A549 (cell line): Measurements from ENCODE around the gene DCAKD. TPM values are rescaled to one million over a fixed set of nuclear protein-coding genes. Genes with fewer than 3 reads are reported as not detected.

Experiments
- ATAC-seq, 2 experiments: fragments of 200-7000 bp in 1 of 2; fragments of >200 bp in 1 of 2; cut with Nextera tagmentation in 1 of 2; cut with Tn5 transposase in 1 of 2; 3 replicates each; pipeline versions ENCODE4 v1.8.0 to v1.9.1; 2018 to 2020; ENCODE audit warnings: mild to moderate bottlenecking in 1 of 2, moderate library complexity in 1 of 2
- CTCF ChIA-PET: fragments of 300-600 bp; sonication (Branson Sonifier 250); formaldehyde crosslinking; extraction: SDS; loops from one replicate; lab custom pipeline; 2021; ENCODE audit warnings: antibody characterized with exemption, inconsistent platforms; lab: Yijun Ruan, JAX
- POLR2A ChIA-PET: fragments of 350-600 bp; formaldehyde crosslinking; extraction: SDS; loops from one replicate; lab custom pipeline; 2021; ENCODE audit warnings: antibody characterized with exemption, inconsistent platforms; lab: Yijun Ruan, JAX
- DNase-seq, 2 experiments: peaks; one replicate each; pipeline versions ENCODE4 v3.0.0 to v3.0.0-alpha.2; 2011 to 2016; ENCODE audit warnings: low read depth in 1 of 2, low spot score in 1 of 2
- FAIRE-seq: peaks from 2 replicates; lab custom pipeline; 2011; peaks lifted over from hg19 to GRCh38; lab: Jason Lieb, UNC
- H3K27ac ChIP-seq, 2 experiments: fragments of >200 bp; sonication (Bioruptor Twin); formaldehyde crosslinking; 3 replicates each; pipeline ENCODE4 v1.5.1; 2016 to 2017
- H3K4me1 ChIP-seq: fragments of >200 bp; sonication (Bioruptor Twin); formaldehyde crosslinking; 3 replicates; pipeline ENCODE4 v1.6.1; 2016
- H3K4me2 ChIP-seq: fragments of >200 bp; sonication (Bioruptor Twin); formaldehyde crosslinking; 3 replicates; pipeline ENCODE4 v1.6.1; 2016
- H3K4me3 ChIP-seq: fragments of >200 bp; sonication (Bioruptor Twin); formaldehyde crosslinking; 3 replicates; pipeline ENCODE4 v1.5.1; 2016
- H3K9me3 ChIP-seq: fragments of >200 bp; sonication (Bioruptor Twin); formaldehyde crosslinking; 3 replicates; pipeline ENCODE4 v1.6.1; 2016
- CBX2 ChIP-seq: fragments of 200-600 bp; sonication (generic); IDR thresholded peaks from 2 replicates; pipeline ENCODE4 v1.6.1; 2016; ENCODE audit warnings: low read depth, mild to moderate bottlenecking, borderline replicate concordance
- EHMT2 ChIP-seq: fragments of 200-600 bp; sonication (generic); IDR thresholded peaks from 2 replicates; pipeline ENCODE4 v1.6.1; 2016; ENCODE audit warnings: antibody characterized with exemption, low read depth, mild to moderate bottlenecking, moderate library complexity
- ESRRA ChIP-seq: fragments of 150-350 bp; IDR thresholded peaks from 2 replicates; pipeline ENCODE4 v1.6.1; 2014; ENCODE audit warnings: mild to moderate bottlenecking, low read length, borderline replicate concordance
- FOXS1 ChIP-seq: fragments of 250-450 bp; sonication (Bioruptor Pico); IDR thresholded peaks from 2 replicates; pipeline ENCODE4 v1.5.0; 2020; ENCODE audit warnings: mild to moderate bottlenecking, moderate library complexity
- JUN ChIP-seq, 2 experiments: fragments of >200 bp; sonication (Bioruptor Twin); formaldehyde crosslinking; IDR thresholded peaks; 2 replicates in 1 of 2; 3 replicates in 1 of 2; pipeline ENCODE4 v1.6.1; 2016 to 2017
- JUNB ChIP-seq: fragments of >200 bp; sonication (Bioruptor Twin); formaldehyde crosslinking; IDR thresholded peaks from 2 replicates; pipeline ENCODE4 v1.6.1; 2016
- KDM1A ChIP-seq: fragments of 200-600 bp; sonication (generic); IDR thresholded peaks from 2 replicates; pipeline ENCODE4 v1.6.1; 2016; ENCODE audit warnings: low read depth, mild to moderate bottlenecking
- MAZ ChIP-seq: fragments of 150-350 bp; IDR thresholded peaks from 2 replicates; pipeline ENCODE4 v1.6.1; 2014; ENCODE audit warnings: antibody characterized with exemption, low read depth, low read length, borderline replicate concordance
- NR3C1 ChIP-seq: fragments of >200 bp; sonication (Bioruptor Twin); formaldehyde crosslinking; IDR thresholded peaks from 3 replicates; pipeline ENCODE4 v1.6.1; 2017
- PHF8 ChIP-seq: fragments of 200-600 bp; sonication (generic); IDR thresholded peaks from 2 replicates; pipeline ENCODE4 v1.6.1; 2016; ENCODE audit warnings: low read depth, mild to moderate bottlenecking, antibody characterized with exemption, moderate library complexity, borderline replicate concordance
- POLR2A ChIP-seq: IDR thresholded peaks from 2 replicates; pipeline ENCODE4 v1.6.1; 2012; ENCODE audit warnings: mild to moderate bottlenecking, low read length
- POLR2AphosphoS2 ChIP-seq: conservative IDR thresholded peaks from 2 replicates; pipeline ENCODE4 v1.6.1; 2012; ENCODE audit warnings: low read length, improper control_type of control experiment, inconsistent platforms
- RAD21 ChIP-seq, 2 experiments: fragments of >200 bp in 1 of 2; sonication (Bioruptor Twin) in 1 of 2; formaldehyde crosslinking in 1 of 2; IDR thresholded peaks in 1 of 2; conservative IDR thresholded peaks in 1 of 2; 2 replicates in 1 of 2; 3 replicates in 1 of 2; pipeline ENCODE4 v1.6.1; 2012 to 2018; ENCODE audit warnings: inconsistent platforms in 1 of 2
- RCOR1 ChIP-seq: fragments of 150-350 bp; IDR thresholded peaks from 2 replicates; pipeline ENCODE4 v1.6.1; 2014; ENCODE audit warnings: antibody characterized with exemption, low read length, low read depth
- SMC3 ChIP-seq: fragments of >200 bp; sonication (Bioruptor Twin); formaldehyde crosslinking; IDR thresholded peaks from 3 replicates; pipeline ENCODE4 v1.6.1; 2018; ENCODE audit warnings: inconsistent platforms
- SREBF2 ChIP-seq: fragments of 450-650 bp; IDR thresholded peaks from 2 replicates; pipeline ENCODE4 v1.6.1; 2014; ENCODE audit warnings: mild to moderate bottlenecking, moderate library complexity
- TFCP2L1 ChIP-seq: fragments of 250-450 bp; sonication (Bioruptor Pico); IDR thresholded peaks from 2 replicates; pipeline ENCODE4 v1.5.0; 2021; ENCODE audit warnings: mild to moderate bottlenecking
- ZC3H11A ChIP-seq: fragments of 450-650 bp; IDR thresholded peaks from 2 replicates; pipeline ENCODE4 v1.6.1; 2014; ENCODE audit warnings: antibody characterized with exemption, mild to moderate bottlenecking
- ZNF302 ChIP-seq: fragments of 250-450 bp; sonication (Bioruptor Pico); IDR thresholded peaks from 2 replicates; pipeline ENCODE4 v1.9.0; 2021; ENCODE audit warnings: inconsistent platforms, mild to moderate bottlenecking, moderate library complexity
- WGBS: methylation state at CpG from one replicate; pipeline ENCODE4 v1.1.6; 2017; ENCODE audit errors: missing lambda C conversion rate; 5-methylcytosine and 5-hydroxymethylcytosine counted together
- polyA minus RNA-seq: library from RNA; depleted of rRNA, polyadenylated mRNA; stranded (reverse); fragments of >200 nt; gene quantifications from 2 replicates; pipeline ENCODE4 v1.2.3, GENCODE V29; 2011; rRNA and poly(A)+ RNA removed
- polyA plus RNA-seq, 4 experiments: library from polyadenylated mRNA; depleted of rRNA in 3 of 4; stranded (reverse); fragments of >200 nt; fragmentation: RNase III in 1 of 4; extraction: RNeasy Plus Mini Kit Qiagen cat#74134 plus additional on column Dnase treatment in 1 of 4; gene quantifications; 2 replicates in 3 of 4; 3 replicates in 1 of 4; pipeline ENCODE4 v1.2.3, GENCODE V29; 2011 to 2017
- TF ChIP-seq, protein P1 (sequence below): fragments of 200-600 bp; sonication (generic); IDR thresholded peaks from 2 replicates; pipeline ENCODE4 v1.6.1; 2016; ENCODE audit warnings: antibody characterized with exemption, mild to moderate bottlenecking, moderate library complexity
- TF ChIP-seq, protein P2 (sequence below): fragments of >200 bp; sonication (Bioruptor Twin); formaldehyde crosslinking; IDR thresholded peaks from 3 replicates; pipeline ENCODE4 v1.5.1; 2016
- TF ChIP-seq, protein P3 (sequence below): fragments of 450-650 bp; IDR thresholded peaks from 2 replicates; pipeline ENCODE4 v1.6.1; 2014; ENCODE audit warnings: antibody characterized with exemption
- TF ChIP-seq, protein P4 (sequence below): IDR thresholded peaks from 2 replicates; pipeline ENCODE4 v1.6.1; 2012; ENCODE audit warnings: low read depth, borderline replicate concordance
- TF ChIP-seq, protein P5 (sequence below): fragments of >200 bp; sonication (Bioruptor Twin); formaldehyde crosslinking; IDR thresholded peaks from 3 replicates; pipeline ENCODE4 v1.6.1; 2016

Gene DCAKD, protein sequence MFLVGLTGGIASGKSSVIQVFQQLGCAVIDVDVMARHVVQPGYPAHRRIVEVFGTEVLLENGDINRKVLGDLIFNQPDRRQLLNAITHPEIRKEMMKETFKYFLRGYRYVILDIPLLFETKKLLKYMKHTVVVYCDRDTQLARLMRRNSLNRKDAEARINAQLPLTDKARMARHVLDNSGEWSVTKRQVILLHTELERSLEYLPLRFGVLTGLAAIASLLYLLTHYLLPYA
- polyA plus RNA-seq (2011; rRNA removed), result 21.4 and 26.2 TPM in 2 replicates
- polyA plus RNA-seq (2012; cell fraction: cytosol; rRNA removed), result 27.3 and 36.1 TPM in 2 replicates
- polyA plus RNA-seq (2012; cell fraction: nucleus; rRNA removed), result 50.5 and 50.8 TPM in 2 replicates
- polyA plus RNA-seq (2017; fragmentation: RNase III; extraction: RNeasy Plus Mini Kit Qiagen cat#74134 plus additional on column Dnase treatment), result 17.4 to 18.7 TPM (median 18.2 TPM) in 3 replicates
- polyA minus RNA-seq, result 68.2 and 69.2 TPM in 2 replicates

DNA sequence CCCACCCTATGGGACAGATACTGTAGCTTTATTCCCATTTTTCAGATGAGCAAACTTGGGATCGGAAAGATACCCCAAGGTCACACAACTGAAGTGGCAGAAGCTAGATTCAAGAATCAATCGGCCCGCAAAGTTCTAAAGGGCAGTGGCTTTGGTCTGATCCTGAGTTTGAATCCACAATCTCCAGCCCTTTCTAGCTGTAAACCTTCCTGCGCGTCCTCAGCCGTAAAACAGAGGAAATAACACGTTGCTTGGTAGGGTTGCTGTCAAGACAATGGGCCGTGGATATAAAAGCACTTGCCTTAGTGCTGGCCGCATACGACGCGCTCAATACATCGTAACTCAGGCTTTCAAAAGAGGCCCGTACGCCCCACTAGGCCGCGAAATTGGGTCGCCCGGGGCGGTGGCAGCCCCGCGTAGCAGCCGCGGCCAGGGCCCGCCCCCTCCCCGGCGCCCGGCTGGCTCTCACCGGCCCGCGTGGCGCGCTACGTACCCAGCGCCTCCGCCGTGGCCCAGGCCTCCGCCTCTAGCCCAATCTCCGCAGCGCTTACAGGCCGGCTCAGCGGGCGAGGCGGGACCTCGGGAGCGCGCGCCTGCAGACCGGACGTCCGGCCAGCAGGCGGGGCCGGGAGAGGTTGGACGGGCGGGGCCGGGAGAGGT lies at the start of gene DCAKD:
TSS of gene DCAKD (minus strand) at position 573 of the 660 bp plus-strand sequence. CDS start 16,747 bp downstream, outside the sequence.
- POLR2A ChIA-PET, result interaction anchor here (0.9 to 4.1 kb wide), 8 partner anchors 10 to 111 kb away, joined by 3 to 74 read pairs (median 3); partner anchors contain the start of genes HEXIM1, HEXIM2 and NMT1

DNA sequence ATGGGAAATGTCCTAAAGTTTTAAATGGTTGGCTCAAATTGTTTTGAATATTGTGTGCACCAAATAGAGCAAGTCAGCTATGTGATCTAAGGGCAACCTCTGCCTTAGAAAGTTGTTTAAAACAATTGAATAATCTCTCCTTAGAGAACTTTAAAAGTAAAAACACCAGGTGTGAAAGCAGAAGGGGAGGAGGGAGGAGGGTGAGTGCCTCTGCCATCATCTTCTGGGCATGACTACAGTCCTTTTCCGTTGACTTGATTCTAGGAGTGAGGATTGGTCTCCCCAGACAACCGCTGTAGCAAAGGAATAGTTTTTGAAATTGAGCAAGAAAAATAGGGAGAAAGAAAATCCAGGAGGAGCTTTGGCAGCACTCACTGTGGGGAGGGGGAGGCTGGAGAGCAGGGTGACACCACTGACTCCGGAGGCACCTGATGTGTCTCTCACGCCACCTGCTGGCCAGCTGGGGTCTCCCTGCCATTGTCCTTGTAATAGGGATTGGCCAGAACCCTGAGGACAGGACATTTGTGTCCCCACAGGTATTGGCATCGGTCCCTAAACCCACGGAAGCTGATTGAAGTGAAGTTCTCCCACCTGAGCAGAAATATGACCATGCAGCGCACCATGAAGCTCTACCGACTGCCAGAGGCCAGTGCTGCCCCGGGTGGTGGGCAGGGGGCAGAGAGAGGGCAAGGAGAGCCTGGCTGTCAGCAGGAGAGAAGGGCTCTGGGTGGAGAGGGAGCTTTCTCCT lies 47.6 kb upstream of the DCAKD start:
- 36% methylated on average over 9 of the region's 9 CpGs for WGBS
- peak; percentile 74 for FAIRE-seq
- TF ChIP-seq RAD21 (conservative IDR thresholded peaks at IDR 0.05 in 1 of 2, IDR thresholded peaks at IDR 0.05 in 1 of 2) (peak; percentile 84 to 87), SMC3 (peak; percentile 81), POLR2AphosphoS2 (peak; percentile 56; the same call in 1 of the 2 replicates), ZC3H11A (no peak), NR3C1 (no peak)
- TF ChIP-seq, protein P1, sequence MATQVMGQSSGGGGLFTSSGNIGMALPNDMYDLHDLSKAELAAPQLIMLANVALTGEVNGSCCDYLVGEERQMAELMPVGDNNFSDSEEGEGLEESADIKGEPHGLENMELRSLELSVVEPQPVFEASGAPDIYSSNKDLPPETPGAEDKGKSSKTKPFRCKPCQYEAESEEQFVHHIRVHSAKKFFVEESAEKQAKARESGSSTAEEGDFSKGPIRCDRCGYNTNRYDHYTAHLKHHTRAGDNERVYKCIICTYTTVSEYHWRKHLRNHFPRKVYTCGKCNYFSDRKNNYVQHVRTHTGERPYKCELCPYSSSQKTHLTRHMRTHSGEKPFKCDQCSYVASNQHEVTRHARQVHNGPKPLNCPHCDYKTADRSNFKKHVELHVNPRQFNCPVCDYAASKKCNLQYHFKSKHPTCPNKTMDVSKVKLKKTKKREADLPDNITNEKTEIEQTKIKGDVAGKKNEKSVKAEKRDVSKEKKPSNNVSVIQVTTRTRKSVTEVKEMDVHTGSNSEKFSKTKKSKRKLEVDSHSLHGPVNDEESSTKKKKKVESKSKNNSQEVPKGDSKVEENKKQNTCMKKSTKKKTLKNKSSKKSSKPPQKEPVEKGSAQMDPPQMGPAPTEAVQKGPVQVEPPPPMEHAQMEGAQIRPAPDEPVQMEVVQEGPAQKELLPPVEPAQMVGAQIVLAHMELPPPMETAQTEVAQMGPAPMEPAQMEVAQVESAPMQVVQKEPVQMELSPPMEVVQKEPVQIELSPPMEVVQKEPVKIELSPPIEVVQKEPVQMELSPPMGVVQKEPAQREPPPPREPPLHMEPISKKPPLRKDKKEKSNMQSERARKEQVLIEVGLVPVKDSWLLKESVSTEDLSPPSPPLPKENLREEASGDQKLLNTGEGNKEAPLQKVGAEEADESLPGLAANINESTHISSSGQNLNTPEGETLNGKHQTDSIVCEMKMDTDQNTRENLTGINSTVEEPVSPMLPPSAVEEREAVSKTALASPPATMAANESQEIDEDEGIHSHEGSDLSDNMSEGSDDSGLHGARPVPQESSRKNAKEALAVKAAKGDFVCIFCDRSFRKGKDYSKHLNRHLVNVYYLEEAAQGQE, result no peak
- TF ChIP-seq, protein P2, sequence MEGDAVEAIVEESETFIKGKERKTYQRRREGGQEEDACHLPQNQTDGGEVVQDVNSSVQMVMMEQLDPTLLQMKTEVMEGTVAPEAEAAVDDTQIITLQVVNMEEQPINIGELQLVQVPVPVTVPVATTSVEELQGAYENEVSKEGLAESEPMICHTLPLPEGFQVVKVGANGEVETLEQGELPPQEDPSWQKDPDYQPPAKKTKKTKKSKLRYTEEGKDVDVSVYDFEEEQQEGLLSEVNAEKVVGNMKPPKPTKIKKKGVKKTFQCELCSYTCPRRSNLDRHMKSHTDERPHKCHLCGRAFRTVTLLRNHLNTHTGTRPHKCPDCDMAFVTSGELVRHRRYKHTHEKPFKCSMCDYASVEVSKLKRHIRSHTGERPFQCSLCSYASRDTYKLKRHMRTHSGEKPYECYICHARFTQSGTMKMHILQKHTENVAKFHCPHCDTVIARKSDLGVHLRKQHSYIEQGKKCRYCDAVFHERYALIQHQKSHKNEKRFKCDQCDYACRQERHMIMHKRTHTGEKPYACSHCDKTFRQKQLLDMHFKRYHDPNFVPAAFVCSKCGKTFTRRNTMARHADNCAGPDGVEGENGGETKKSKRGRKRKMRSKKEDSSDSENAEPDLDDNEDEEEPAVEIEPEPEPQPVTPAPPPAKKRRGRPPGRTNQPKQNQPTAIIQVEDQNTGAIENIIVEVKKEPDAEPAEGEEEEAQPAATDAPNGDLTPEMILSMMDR, result peak; percentile 98
- TF ChIP-seq, all 56 proteins: peak for 4
- POLR2A ChIA-PET, result interaction anchor here (0.6 to 2.0 kb wide), 4 partner anchors 10 to 50 kb away, joined by 4 to 9 read pairs (median 7); partner anchors contain the start of genes HEXIM1 and NMT1
- H3K4me3 ChIP-seq, result no peak overlapping the region
- no peak overlapping the region for H3K27ac ChIP-seq
- DNase-seq, result peak; percentile 85 to 99
- peaks cover 11% of the 10 kb centered on the region for H3K4me1 ChIP-seq
- peak; percentile 87 to 92 for ATAC-seq
- CTCF ChIA-PET, result interaction anchor here (0.6 to 30.6 kb wide), 71 partner anchors 10 to 883 kb away, joined by 3 to 742 read pairs (median 5); partner anchors contain the start of genes ACBD4, EFTUD2, NMT1 and PLCD3
- no peaks in the 10 kb centered on the region for H3K9me3 ChIP-seq
- H3K4me2 ChIP-seq, result no peak overlapping the region

More for the DNA sequence above, at the start of gene DCAKD:
- FAIRE-seq (no peak), DNase-seq (peak; percentile 93 to 97), ATAC-seq (peak; percentile 97 to 99)
- TF ChIP-seq POLR2A (peak; percentile 75), ESRRA (peak; percentile 88; the same call in 1 of the 2 replicates), EHMT2 (no peak), RAD21 (conservative IDR thresholded peaks at IDR 0.05 in 1 of 2, IDR thresholded peaks at IDR 0.05 in 1 of 2) (no peak), SREBF2 (no peak), FOXS1 (CRISPR knock-in tag) (no peak), CBX2 (no peak), KDM1A (peak; percentile 89; the same call in 1 of the 2 replicates), RCOR1 (no peak), PHF8 (peak; percentile 96), ZNF302 (no peak), MAZ (0 out of 2 replicates have a peak, but pooled peaks have one; percentile 63), TFCP2L1 (CRISPR knock-in tag) (no peak), JUN (IDR thresholded peaks at IDR 0.05) (peak; percentile 42 to 78; a peak in 3 of 5 replicates), JUNB (no peak)
- TF ChIP-seq, protein P3, sequence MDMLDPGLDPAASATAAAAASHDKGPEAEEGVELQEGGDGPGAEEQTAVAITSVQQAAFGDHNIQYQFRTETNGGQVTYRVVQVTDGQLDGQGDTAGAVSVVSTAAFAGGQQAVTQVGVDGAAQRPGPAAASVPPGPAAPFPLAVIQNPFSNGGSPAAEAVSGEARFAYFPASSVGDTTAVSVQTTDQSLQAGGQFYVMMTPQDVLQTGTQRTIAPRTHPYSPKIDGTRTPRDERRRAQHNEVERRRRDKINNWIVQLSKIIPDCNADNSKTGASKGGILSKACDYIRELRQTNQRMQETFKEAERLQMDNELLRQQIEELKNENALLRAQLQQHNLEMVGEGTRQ, result no peak
- TF ChIP-seq, protein P4, sequence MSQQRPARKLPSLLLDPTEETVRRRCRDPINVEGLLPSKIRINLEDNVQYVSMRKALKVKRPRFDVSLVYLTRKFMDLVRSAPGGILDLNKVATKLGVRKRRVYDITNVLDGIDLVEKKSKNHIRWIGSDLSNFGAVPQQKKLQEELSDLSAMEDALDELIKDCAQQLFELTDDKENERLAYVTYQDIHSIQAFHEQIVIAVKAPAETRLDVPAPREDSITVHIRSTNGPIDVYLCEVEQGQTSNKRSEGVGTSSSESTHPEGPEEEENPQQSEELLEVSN, result no peak; the same call in 1 of the 2 replicates
- TF ChIP-seq, protein P5, sequence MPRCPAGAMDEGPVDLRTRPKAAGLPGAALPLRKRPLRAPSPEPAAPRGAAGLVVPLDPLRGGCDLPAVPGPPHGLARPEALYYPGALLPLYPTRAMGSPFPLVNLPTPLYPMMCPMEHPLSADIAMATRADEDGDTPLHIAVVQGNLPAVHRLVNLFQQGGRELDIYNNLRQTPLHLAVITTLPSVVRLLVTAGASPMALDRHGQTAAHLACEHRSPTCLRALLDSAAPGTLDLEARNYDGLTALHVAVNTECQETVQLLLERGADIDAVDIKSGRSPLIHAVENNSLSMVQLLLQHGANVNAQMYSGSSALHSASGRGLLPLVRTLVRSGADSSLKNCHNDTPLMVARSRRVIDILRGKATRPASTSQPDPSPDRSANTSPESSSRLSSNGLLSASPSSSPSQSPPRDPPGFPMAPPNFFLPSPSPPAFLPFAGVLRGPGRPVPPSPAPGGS, result peak; percentile 66; the same call in 2 of the 3 replicates
- Histone ChIP-seq H3K27ac (peak within 1 kb of the TSS; percentile 91 to 95), H3K4me2 (peak within 1 kb of the TSS; percentile 89), H3K4me3 (peak within 1 kb of the TSS; percentile 54), H3K9me3 (no peaks in the 10 kb centered on the region), H3K4me1 (peaks cover 35% of the 10 kb centered on the region)
- CTCF ChIA-PET, result interaction anchor here (0.8 to 66.5 kb wide), 9 partner anchors 9 to 126 kb away, joined by 3 to 1853 read pairs (median 4); partner anchors contain the start of genes ACBD4 and GFAP
- under 1% methylated on average over 17 of the region's 56 CpGs for WGBS
